GM12892 (cell line): Measurements from ENCODE around the gene RGS1.

ENCODE experiments used
- DNase-seq: peaks from one replicate; pipeline ENCODE4 v3.0.0; 2011; ENCODE audit not compliant: insufficient read length
- FAIRE-seq: peaks from 2 replicates; lab custom pipeline; 2011; peaks lifted over from hg19 to GRCh38; lab: Jason Lieb, UNC
- POLR2A ChIP-seq: IDR thresholded peaks from 2 replicates; pipeline ENCODE4 v1.6.1; 2011; ENCODE audit warnings: low read depth, low read length, control low read depth
- POLR2AphosphoS5 ChIP-seq: IDR thresholded peaks from 2 replicates; pipeline ENCODE4 v1.6.1; 2011; ENCODE audit warnings: low read depth, low read length, control low read depth
- TAF1 ChIP-seq: IDR thresholded peaks from 2 replicates; pipeline ENCODE4 v1.6.1; 2011; ENCODE audit warnings: low read depth, mild to moderate bottlenecking, control low read depth, low read length, borderline replicate concordance

Gene RGS1

GRCh38 chr1:192589813-192590212 is 14.2 kb downstream of the RGS1 start:
- FAIRE-seq (no peak), DNase-seq (no peak)
- no peak for TF ChIP-seq POLR2A
- TF ChIP-seq TAF1: no peak
- no peak for TF ChIP-seq POLR2AphosphoS5

- TF ChIP-seq POLR2A (no peak), POLR2AphosphoS5 (no peak), TAF1 (no peak)
- FAIRE-seq: no peak
- no peak for DNase-seq
Observed at GRCh38 chr1:192592517-192592916, 16.9 kb downstream of the RGS1 start.

GRCh38 chr1:192592981-192593708 is 17.6 kb downstream of the RGS1 start:
- DNase-seq: no peak
- no peak for TF ChIP-seq TAF1
- no peak for TF ChIP-seq POLR2A
- TF ChIP-seq POLR2AphosphoS5: no peak
- no peak for FAIRE-seq

- TF ChIP-seq POLR2A (no peak), TAF1 (no peak), POLR2AphosphoS5 (no peak)
- FAIRE-seq (peak; percentile 9), DNase-seq (no peak)
Observed at GRCh38 chr1:192595299-192595698, 19.7 kb downstream of the RGS1 start.

- FAIRE-seq: no peak
- no peak for TF ChIP-seq POLR2AphosphoS5
- DNase-seq: no peak
Observed at GRCh38 chr1:192598589-192598988, 23.0 kb downstream of the RGS1 start.

- no peak for TF ChIP-seq POLR2AphosphoS5
- no peak for TF ChIP-seq POLR2A
- TF ChIP-seq TAF1: no peak
- DNase-seq (no peak), FAIRE-seq (no peak)
Observed at GRCh38 chr1:192600275-192600674, 24.7 kb downstream of the RGS1 start.

- no peak for TF ChIP-seq TAF1
- TF ChIP-seq POLR2AphosphoS5: no peak
- TF ChIP-seq POLR2A: no peak
- FAIRE-seq (no peak), DNase-seq (no peak)
Observed at GRCh38 chr1:192601143-192601542, 25.6 kb downstream of the RGS1 start.

GRCh38 chr1:192601567-192601966 is 26.0 kb downstream of the RGS1 start:
- TF ChIP-seq TAF1: no peak
- TF ChIP-seq POLR2AphosphoS5: no peak
- TF ChIP-seq POLR2A: no peak
- FAIRE-seq (peak; percentile 76), DNase-seq (no peak)

- DNase-seq: no peak
- TF ChIP-seq POLR2AphosphoS5 (no peak), TAF1 (no peak), POLR2A (no peak)
- FAIRE-seq: peak; percentile 68
Observed at GRCh38 chr1:192602757-192603156, 27.2 kb downstream of the RGS1 start.

GRCh38 chr1:192603218-192603787 is 27.7 kb downstream of the RGS1 start:
- DNase-seq (no peak), FAIRE-seq (no peak)
- TF ChIP-seq POLR2AphosphoS5 (no peak), TAF1 (no peak), POLR2A (no peak)

- TF ChIP-seq POLR2AphosphoS5 (no peak), POLR2A (no peak), TAF1 (no peak)
- DNase-seq (no peak), FAIRE-seq (peak; percentile 63)
Observed at GRCh38 chr1:192604979-192605620, 29.5 kb downstream of the RGS1 start.

- TF ChIP-seq POLR2A (no peak), POLR2AphosphoS5 (no peak), TAF1 (no peak)
- no peak for FAIRE-seq
- no peak for DNase-seq
Observed at GRCh38 chr1:192608671-192609070, 33.1 kb downstream of the RGS1 start.
